KMS-11 (cell line): ENCODE data around the gene BMP8A.

Source experiments
- H2AFZ ChIP-seq: fragments of 200-600 bp; sonication (generic); 2 replicates; pipeline ENCODE4 v1.6.1; 2016; ENCODE audit warnings: antibody characterized with exemption, mixed run types, low read depth
- H3K27ac ChIP-seq: fragments of 200-600 bp; sonication (generic); 2 replicates; pipeline ENCODE4 v1.6.1; 2016; ENCODE audit warnings: mild to moderate bottlenecking, mixed run types
- H3K27me3 ChIP-seq: fragments of 200-600 bp; sonication (generic); 2 replicates; pipeline ENCODE4 v1.6.1; 2017; ENCODE audit warnings: mild to moderate bottlenecking, low read depth, mixed run types, moderate library complexity; ENCODE audit not compliant: insufficient read depth
- H3K36me3 ChIP-seq: fragments of 200-600 bp; sonication (generic); 2 replicates; pipeline ENCODE4 v1.6.1; 2017; ENCODE audit warnings: mild to moderate bottlenecking, mixed run types; ENCODE audit not compliant: insufficient read depth
- H3K4me1 ChIP-seq: fragments of 200-600 bp; sonication (generic); 2 replicates; pipeline ENCODE4 v1.6.1; 2016; ENCODE audit warnings: mild to moderate bottlenecking, low read depth, mixed run types; ENCODE audit not compliant: poor library complexity, severe bottlenecking
- H3K4me2 ChIP-seq: fragments of 200-600 bp; sonication (generic); 2 replicates; pipeline ENCODE4 v1.7.0; 2016; ENCODE audit warnings: mild to moderate bottlenecking, mixed run types
- H3K4me3 ChIP-seq: fragments of 200-600 bp; sonication (generic); IDR thresholded peaks from 2 replicates; pipeline ENCODE4 v1.6.1; 2017; ENCODE audit warnings: low read depth, low read length, mixed read lengths; ENCODE audit not compliant: insufficient read depth
- H3K79me2 ChIP-seq: fragments of 200-600 bp; sonication (generic); 2 replicates; pipeline ENCODE4 v1.6.1; 2016; ENCODE audit warnings: low read depth, mixed run types; ENCODE audit not compliant: insufficient read depth
- H3K9ac ChIP-seq: fragments of 200-600 bp; sonication (generic); 2 replicates; pipeline ENCODE4 v1.6.1; 2016; ENCODE audit warnings: mild to moderate bottlenecking, mixed run types
- H4K20me1 ChIP-seq: fragments of 200-600 bp; sonication (generic); 2 replicates; pipeline ENCODE4 v1.6.1; 2016; ENCODE audit warnings: mild to moderate bottlenecking, mixed run types; ENCODE audit not compliant: insufficient read depth
- TF ChIP-seq, protein P1 (sequence below): fragments of 200-600 bp; sonication (generic); conservative IDR thresholded peaks from 2 replicates; pipeline ENCODE4 v1.6.1; 2017; ENCODE audit warnings: low read depth, mild to moderate bottlenecking, antibody characterized with exemption, low read length, moderate library complexity, mixed read lengths

BMP8A gene

DNA sequence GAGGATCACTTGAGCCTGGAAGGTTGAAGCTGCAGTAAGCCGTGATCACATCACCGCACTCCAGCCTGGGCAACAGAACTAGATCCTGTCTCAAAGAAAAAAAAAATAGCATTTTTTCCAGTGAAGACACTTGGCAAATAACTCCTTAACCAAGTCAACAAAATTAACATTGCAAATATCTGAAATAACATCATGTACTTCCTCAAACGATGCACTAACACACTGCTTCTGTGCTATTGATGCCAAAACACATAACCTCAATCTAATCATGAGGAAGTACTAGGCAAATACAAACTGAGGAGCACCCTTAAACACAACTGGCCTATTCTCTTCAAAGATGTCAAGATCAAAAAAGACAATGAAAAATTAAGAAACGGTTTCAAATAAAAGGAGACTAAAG, 52.9 kb downstream of the BMP8A start:
- no peaks in the 10 kb centered on the region for H4K20me1 ChIP-seq
- H3K36me3 ChIP-seq = no peaks in the 10 kb centered on the region
- no peak overlapping the region for H3K27ac ChIP-seq
- H3K9ac ChIP-seq = no peak overlapping the region
- TF ChIP-seq, protein P1, sequence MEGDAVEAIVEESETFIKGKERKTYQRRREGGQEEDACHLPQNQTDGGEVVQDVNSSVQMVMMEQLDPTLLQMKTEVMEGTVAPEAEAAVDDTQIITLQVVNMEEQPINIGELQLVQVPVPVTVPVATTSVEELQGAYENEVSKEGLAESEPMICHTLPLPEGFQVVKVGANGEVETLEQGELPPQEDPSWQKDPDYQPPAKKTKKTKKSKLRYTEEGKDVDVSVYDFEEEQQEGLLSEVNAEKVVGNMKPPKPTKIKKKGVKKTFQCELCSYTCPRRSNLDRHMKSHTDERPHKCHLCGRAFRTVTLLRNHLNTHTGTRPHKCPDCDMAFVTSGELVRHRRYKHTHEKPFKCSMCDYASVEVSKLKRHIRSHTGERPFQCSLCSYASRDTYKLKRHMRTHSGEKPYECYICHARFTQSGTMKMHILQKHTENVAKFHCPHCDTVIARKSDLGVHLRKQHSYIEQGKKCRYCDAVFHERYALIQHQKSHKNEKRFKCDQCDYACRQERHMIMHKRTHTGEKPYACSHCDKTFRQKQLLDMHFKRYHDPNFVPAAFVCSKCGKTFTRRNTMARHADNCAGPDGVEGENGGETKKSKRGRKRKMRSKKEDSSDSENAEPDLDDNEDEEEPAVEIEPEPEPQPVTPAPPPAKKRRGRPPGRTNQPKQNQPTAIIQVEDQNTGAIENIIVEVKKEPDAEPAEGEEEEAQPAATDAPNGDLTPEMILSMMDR = no peak
- H3K27me3 ChIP-seq = no peaks in the 10 kb centered on the region
- no peak overlapping the region for H3K4me2 ChIP-seq
- H3K4me1 ChIP-seq = peaks cover 3% of the 10 kb centered on the region
- H3K79me2 ChIP-seq = no peaks in the 10 kb centered on the region
- H3K4me3 ChIP-seq = no peak overlapping the region
- H2AFZ ChIP-seq = no peak overlapping the region

DNA sequence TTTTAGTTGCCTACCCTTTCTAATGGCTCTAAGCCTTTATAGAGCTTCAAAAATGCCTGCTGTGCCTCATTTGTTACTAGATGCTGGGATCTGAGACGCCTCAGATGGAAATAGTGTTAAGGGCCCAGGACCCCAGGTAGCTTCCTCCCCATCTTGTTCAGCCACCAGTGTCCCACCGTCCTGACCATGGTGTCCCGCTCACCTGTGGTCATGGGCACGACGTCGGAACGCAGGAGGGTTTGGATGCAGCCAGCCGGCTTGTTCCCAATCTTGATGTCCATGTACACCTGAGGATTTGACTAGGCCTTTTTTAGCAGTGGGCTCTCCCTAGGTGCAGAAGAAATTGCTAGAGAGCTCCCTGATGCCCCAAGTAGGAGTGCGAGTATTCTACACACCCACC, 54.1 kb downstream of the BMP8A start:
- H4K20me1 ChIP-seq = no peaks in the 10 kb centered on the region
- H3K4me2 ChIP-seq = no peak overlapping the region
- H3K27ac ChIP-seq = no peak overlapping the region
- no peaks in the 10 kb centered on the region for H3K79me2 ChIP-seq
- H3K36me3 ChIP-seq = no peaks in the 10 kb centered on the region
- no peaks in the 10 kb centered on the region for H3K4me1 ChIP-seq
- H3K9ac ChIP-seq = no peak overlapping the region
- TF ChIP-seq, protein P1 = no peak
- H3K27me3 ChIP-seq = no peaks in the 10 kb centered on the region
- no peak overlapping the region for H3K4me3 ChIP-seq
- no peak overlapping the region for H2AFZ ChIP-seq

DNA sequence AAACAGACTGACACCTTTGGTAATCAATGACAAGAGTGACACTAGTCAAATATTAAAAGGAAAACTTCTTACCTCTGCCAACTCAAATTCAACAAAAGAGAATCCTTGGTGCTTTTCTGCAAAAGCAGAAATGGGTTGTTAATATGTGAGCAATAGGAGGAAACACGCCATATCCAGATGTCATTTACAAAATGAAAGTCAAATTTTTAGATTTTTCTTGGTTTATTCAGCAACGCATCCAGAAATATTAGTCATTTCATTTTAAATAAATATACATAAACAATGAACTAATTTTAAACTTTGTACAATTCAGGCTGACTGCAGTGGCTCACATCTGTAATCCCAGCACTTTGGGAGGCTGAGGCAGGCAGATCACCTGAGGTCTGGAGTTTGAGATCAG, 62.8 kb downstream of the BMP8A start:
- Histone ChIP-seq H3K4me3 (no peak overlapping the region), H2AFZ (no peak overlapping the region), H4K20me1 (no peaks in the 10 kb centered on the region), H3K36me3 (no peaks in the 10 kb centered on the region), H3K27ac (no peak overlapping the region), H3K4me1 (no peaks in the 10 kb centered on the region), H3K9ac (no peak overlapping the region), H3K79me2 (no peaks in the 10 kb centered on the region), H3K4me2 (no peak overlapping the region), H3K27me3 (no peaks in the 10 kb centered on the region)
- TF ChIP-seq, protein P1 = no peak

DNA sequence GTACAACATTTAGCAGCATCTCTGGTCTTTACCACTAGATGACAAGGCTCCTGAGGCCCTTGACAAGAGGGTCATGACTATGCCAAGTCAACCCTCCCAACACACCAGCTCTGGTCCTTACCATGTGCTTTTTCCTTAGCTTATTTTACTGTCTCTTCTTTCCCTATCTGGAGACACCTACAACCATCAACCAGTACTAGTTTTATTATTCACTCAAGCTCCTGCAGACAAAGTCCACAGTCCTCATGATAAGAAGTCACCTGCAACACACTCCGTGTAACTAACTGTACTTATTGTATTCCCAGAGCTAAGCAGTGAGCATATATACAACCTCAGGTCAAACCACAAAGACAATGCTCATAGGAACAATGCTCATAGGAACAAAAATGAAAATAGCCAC, 69.8 kb downstream of the BMP8A start:
- no peak overlapping the region for H3K4me2 ChIP-seq
- no peaks in the 10 kb centered on the region for H3K4me1 ChIP-seq
- H3K36me3 ChIP-seq = peaks cover 27% of the 10 kb centered on the region; the same call in 1 of the 2 replicates
- H4K20me1 ChIP-seq = peaks cover 8% of the 10 kb centered on the region; the same call in 1 of the 2 replicates
- no peak overlapping the region for H3K4me3 ChIP-seq
- TF ChIP-seq, protein P1 = no peak
- no peaks in the 10 kb centered on the region for H3K27me3 ChIP-seq
- no peak overlapping the region for H3K27ac ChIP-seq
- H2AFZ ChIP-seq = no peak overlapping the region
- H3K79me2 ChIP-seq = no peaks in the 10 kb centered on the region
- H3K9ac ChIP-seq = no peak overlapping the region
